Uterus (tissue), 4 donors: ENCODE data around the gene DRD4. TPM values are rescaled to one million over a fixed set of nuclear protein-coding genes. Genes with fewer than 3 reads are reported as not detected.
A peak's percentile ranks its signal among the peaks of the same experiment; 100 is the strongest.

Source experiments
- DNase-seq, 2 donors: peaks; one replicate each; pipeline ENCODE4 v3.0.0-alpha.2; 2019 to 2020
- H3K27ac ChIP-seq, 2 donors: fragments of 200-600 bp; sonication (generic); 1 replicate in 1 of 2; 2 replicates in 1 of 2; pipeline ENCODE4 v1.5.1; 2016 to 2018
- H3K27me3 ChIP-seq, 2 donors: fragments of 200-600 bp; sonication (generic); one replicate each; pipeline ENCODE4 v1.5.1; 2018 to 2019; ENCODE audit warnings: control low read depth in 1 of 2
- H3K36me3 ChIP-seq, 2 donors: fragments of 200-600 bp; sonication (generic); one replicate each; pipeline ENCODE4 v1.5.1; 2019; ENCODE audit warnings: control low read depth in 1 of 2
- H3K4me1 ChIP-seq, 2 donors: fragments of 200-600 bp; sonication (generic); one replicate each; pipeline ENCODE4 v1.5.1; 2018 to 2019; ENCODE audit warnings: control low read depth in 1 of 2
- H3K4me3 ChIP-seq, 2 donors: fragments of 200-600 bp; sonication (generic); 1 replicate in 1 of 2; 2 replicates in 1 of 2; pipeline ENCODE4 v1.5.1; 2018 to 2019; ENCODE audit warnings: mild to moderate bottlenecking in 1 of 2
- H3K9me3 ChIP-seq, 2 donors: fragments of 200-600 bp; sonication (generic); one replicate each; pipeline ENCODE4 v1.5.1; 2019; ENCODE audit warnings: control low read depth in 1 of 2
- POLR2A ChIP-seq, 2 donors: fragments of 450-650 bp; IDR thresholded peaks; one replicate each; pipeline ENCODE4 v1.6.1; 2016; ENCODE audit warnings: antibody characterized with exemption in 2 of 2, mild to moderate bottlenecking in 1 of 2, moderate library complexity in 1 of 2
- intact Hi-C: fragments of 100-400 bp; cut with DNase I; formaldehyde crosslinking; loops from one replicate; pipeline ENCODE4 v1.15.1; 2023; ENCODE audit warnings: low total_unique reads
- total RNA-seq, 4 donors: library from RNA; depleted of rRNA in 3 of 4; stranded (reverse); fragments of >200 nt in 3 of 4; gene quantifications; one replicate each; pipeline versions ENCODE4 v1.1.0 to v1.2.4, GENCODE V29; 2014 to 2023
- TF ChIP-seq, protein P1 (sequence below), 4 experiments: fragments of 200-600 bp in 2 of 4; fragments of 450-650 bp in 2 of 4; sonication (generic) in 2 of 4; IDR thresholded peaks; one replicate each; pipeline ENCODE4 v1.5.1; 2016 to 2019; ENCODE audit warnings: antibody characterized with exemption in 4 of 4, mild to moderate bottlenecking in 2 of 4, moderate library complexity in 1 of 4
- donor health status: DM: yes; HTN: yes; CAD: no.

Gene DRD4
- total RNA-seq, 4 donors from 2014 or later = 4.5 TPM; not detected in 3

DNA sequence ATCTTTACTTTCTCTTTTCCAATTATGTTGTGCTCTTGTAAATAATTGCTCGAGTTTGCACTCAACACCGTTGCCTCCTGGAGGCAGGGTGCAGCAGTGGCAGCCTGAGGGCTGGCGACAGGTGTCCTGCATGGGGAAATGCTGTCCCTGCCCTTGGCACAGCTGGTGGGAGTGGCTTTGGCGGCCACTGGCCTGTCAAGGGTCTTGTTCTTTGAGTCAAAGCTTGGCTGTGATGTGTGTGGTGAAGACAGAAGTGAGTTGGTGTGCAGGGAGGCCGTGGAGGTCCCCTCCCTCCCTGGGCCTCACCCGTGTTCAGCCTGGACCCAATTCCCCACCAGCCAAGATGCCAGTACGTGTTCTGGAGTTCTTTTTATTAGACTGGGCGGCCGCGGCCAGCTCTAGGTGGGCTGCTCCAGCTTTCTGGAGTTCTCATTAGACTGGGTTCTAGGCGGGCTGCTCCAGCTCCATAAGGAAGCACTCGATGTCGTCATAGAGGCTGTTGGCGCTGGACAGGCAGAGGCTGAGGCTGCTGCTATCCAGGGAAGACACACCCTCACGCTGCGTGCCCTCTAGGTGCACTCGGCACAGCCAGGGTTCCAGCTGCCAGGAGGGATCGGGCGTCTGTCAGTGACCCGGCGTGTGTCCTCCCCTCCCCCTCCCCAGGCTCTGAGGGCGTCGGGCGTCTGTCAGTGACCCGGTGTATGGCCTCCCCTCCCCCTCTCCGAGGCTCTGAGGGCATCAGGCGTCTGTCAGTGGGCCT, 24.7 kb upstream of the DRD4 start:
- Histone ChIP-seq H3K4me3 (no peak overlapping the region), H3K36me3 (no peaks in the 10 kb centered on the region), H3K27me3 (no peaks in the 10 kb centered on the region), H3K27ac (no peak overlapping the region), H3K9me3 (no peaks in the 10 kb centered on the region), H3K4me1 (peaks cover 0 to 7% of the 10 kb centered on the region in 2 donors)
- peak in 1 of 2 donors; percentile 18 for DNase-seq
- intact Hi-C loops = no loop called here
- TF ChIP-seq, protein P1, sequence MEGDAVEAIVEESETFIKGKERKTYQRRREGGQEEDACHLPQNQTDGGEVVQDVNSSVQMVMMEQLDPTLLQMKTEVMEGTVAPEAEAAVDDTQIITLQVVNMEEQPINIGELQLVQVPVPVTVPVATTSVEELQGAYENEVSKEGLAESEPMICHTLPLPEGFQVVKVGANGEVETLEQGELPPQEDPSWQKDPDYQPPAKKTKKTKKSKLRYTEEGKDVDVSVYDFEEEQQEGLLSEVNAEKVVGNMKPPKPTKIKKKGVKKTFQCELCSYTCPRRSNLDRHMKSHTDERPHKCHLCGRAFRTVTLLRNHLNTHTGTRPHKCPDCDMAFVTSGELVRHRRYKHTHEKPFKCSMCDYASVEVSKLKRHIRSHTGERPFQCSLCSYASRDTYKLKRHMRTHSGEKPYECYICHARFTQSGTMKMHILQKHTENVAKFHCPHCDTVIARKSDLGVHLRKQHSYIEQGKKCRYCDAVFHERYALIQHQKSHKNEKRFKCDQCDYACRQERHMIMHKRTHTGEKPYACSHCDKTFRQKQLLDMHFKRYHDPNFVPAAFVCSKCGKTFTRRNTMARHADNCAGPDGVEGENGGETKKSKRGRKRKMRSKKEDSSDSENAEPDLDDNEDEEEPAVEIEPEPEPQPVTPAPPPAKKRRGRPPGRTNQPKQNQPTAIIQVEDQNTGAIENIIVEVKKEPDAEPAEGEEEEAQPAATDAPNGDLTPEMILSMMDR (IDR thresholded peaks at IDR 0.05) = no peak
- no peak for TF ChIP-seq POLR2A (IDR thresholded peaks at IDR 0.05)

DNA sequence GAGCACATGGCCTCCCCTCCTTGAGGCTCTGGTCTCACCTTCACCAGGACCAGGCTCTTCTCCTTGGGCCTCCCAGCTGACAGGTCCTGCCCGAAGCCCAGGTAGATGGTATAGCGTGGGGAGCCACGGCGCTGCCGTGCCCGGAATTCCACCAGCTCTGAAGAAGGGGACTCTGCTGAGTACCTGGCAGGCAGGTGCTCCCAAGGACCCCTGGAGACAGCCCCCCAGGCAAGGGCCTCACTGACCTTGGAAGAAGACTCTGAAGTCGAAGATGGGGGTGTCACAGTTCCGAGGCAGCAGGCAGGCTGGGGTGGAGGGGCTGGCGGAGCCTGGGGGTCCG, 24.1 kb upstream of the DRD4 start:
- intact Hi-C loops = no loop called here
- Histone ChIP-seq H3K4me3 (no peak overlapping the region), H3K27me3 (no peaks in the 10 kb centered on the region), H3K36me3 (no peaks in the 10 kb centered on the region), H3K27ac (no peak overlapping the region), H3K9me3 (no peaks in the 10 kb centered on the region), H3K4me1 (peaks cover 0 to 7% of the 10 kb centered on the region in 2 donors)
- no peak for TF ChIP-seq POLR2A (IDR thresholded peaks at IDR 0.05)
- TF ChIP-seq, protein P1 (IDR thresholded peaks at IDR 0.05) = no peak
- DNase-seq = peak in 1 of 2 donors; percentile 18

DNA sequence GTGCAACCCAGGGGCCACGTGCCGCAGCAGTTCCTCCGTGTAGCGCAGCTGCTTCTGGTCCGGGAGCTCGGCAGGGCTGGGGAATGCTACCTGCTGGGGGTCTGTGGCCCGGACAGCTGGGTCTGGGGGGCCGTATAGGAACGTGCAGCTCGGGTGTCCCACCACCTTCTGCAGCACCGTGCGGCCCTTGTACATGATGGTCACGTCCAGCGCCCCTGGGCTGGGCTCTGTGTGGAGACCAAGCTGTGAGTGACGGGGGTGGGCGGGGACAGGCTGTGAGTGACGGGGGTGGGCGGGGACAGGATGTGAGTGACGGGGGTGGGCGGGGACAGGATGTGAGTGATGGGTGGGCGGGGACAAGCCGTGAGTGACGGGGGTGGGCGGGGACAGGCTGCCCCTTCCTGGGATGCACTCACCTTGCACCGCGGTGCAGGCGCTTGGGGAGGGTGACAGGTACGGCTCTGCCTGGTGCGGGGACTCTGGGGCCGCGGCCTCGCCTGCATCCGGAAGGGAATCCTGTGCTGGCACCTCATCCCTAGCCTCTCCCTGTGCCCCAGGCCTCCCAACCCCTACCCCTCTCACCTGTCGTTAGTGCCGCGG, 23.6 kb upstream of the DRD4 start:
- Histone ChIP-seq H3K9me3 (no peaks in the 10 kb centered on the region), H3K36me3 (no peaks in the 10 kb centered on the region), H3K27me3 (no peaks in the 10 kb centered on the region), H3K4me3 (no peak overlapping the region), H3K4me1 (peaks cover 0 to 7% of the 10 kb centered on the region in 2 donors), H3K27ac (no peak overlapping the region)
- peak in 1 of 2 donors; percentile 23 for DNase-seq
- TF ChIP-seq, protein P1 (IDR thresholded peaks at IDR 0.05) = no peak
- no peak for TF ChIP-seq POLR2A (IDR thresholded peaks at IDR 0.05)
- intact Hi-C loops = no loop called here

DNA sequence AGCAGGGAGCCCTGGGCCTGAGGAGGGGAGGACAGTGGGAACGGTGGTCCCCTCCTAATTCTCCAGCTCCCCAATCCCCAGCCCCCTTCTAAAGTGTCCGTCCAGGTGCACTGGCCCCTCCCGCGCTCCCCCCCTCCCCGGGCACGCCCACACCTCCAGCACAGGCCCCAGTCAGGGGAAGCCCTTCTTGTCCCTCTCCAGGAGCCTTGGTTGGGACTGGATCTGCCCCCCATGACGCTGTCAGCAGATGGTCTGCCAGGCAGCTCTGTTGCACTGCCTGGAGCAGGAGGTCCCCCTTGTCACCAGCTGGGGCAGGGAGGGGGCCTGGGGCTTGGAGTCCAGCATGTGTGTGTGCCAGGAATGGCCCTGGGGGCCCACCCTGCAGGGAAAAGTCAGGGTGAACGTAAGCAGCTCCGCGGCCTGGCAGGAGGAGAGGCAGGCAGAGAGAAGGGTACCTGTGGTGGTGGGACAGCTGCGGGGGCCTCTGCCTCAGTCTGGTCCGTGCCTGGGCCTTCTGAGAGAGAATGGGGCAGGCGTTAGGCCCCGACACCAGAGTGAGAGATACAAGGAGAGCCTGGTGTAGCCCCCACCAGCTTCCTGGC, 22.9 kb upstream of the DRD4 start:
- TF ChIP-seq, protein P1 (IDR thresholded peaks at IDR 0.05) = no peak
- no peak for TF ChIP-seq POLR2A (IDR thresholded peaks at IDR 0.05)
- Histone ChIP-seq H3K4me3 (no peak overlapping the region), H3K27me3 (no peaks in the 10 kb centered on the region), H3K27ac (no peak overlapping the region), H3K4me1 (peaks cover 0 to 7% of the 10 kb centered on the region in 2 donors), H3K36me3 (no peaks in the 10 kb centered on the region), H3K9me3 (no peaks in the 10 kb centered on the region)
- intact Hi-C loops = no loop called here
- DNase-seq = peak in 1 of 2 donors; percentile 22
